Right cardiac atrium (tissue), 5 donors: ENCODE results near the gene ZNF146. TPM values are rescaled to one million over a fixed set of nuclear protein-coding genes. Genes with fewer than 3 reads are reported as not detected.
A peak's percentile ranks its signal among the peaks of the same experiment; 100 is the strongest.

Source experiments
- ATAC-seq, 2 donors: fragments of 200-7000 bp; cut with Tn5 transposase; one replicate each; pipeline versions ENCODE4 v1.8.0 to v1.9.1; 2020; ENCODE audit warnings: moderate library complexity in 2 of 2, mild to moderate bottlenecking in 1 of 2
- DNase-seq, 3 donors: peaks; one replicate each; pipeline ENCODE4 v3.0.0-alpha.2; 2020
- H3K27ac ChIP-seq: one replicate; pipeline ENCODE4 v1.5.1; 2013; ENCODE audit warnings: mild to moderate bottlenecking, low read length, control low read depth, moderate library complexity
- H3K27me3 ChIP-seq: one replicate; pipeline ENCODE4 v1.6.1; 2013; ENCODE audit not compliant: control insufficient read depth, insufficient read depth
- H3K4me1 ChIP-seq: one replicate; pipeline ENCODE4 v1.6.1; 2013; ENCODE audit warnings: low read length; ENCODE audit not compliant: control insufficient read depth, insufficient read depth
- H3K4me3 ChIP-seq: one replicate; pipeline ENCODE4 v1.5.1; 2013; ENCODE audit warnings: low read length, control low read depth
- H3K9me3 ChIP-seq: one replicate; pipeline ENCODE4 v1.6.1; 2013; ENCODE audit warnings: low read length; ENCODE audit not compliant: control insufficient read depth
- WGBS: extraction: QIAGEN DNeasy Blood & Tissue Kit; methylation state at CpG from one replicate; pipeline ENCODE4 v1.1.7; 2013; 5-methylcytosine and 5-hydroxymethylcytosine counted together
- intact Hi-C, 4 donors: fragments of 100-400 bp; cut with DNase I; formaldehyde crosslinking; loops; one replicate each; pipeline versions ENCODE4 v1.11.0 to v1.14.0; 2022 to 2023
- polyA plus RNA-seq: library from polyadenylated mRNA; stranded (reverse); fragments of 200-250 nt; gene quantifications from one replicate; pipeline ENCODE4 v1.2.3, GENCODE V29; 2013
- total RNA-seq, 4 donors: library from RNA; stranded (reverse); fragmentation: NEBNext Ultra II Directional; extraction: Animal tissue kit (Norgen Biotek cat#: 25700); gene quantifications; one replicate each; pipeline ENCODE4 v1.2.1, GENCODE V29; 2021
- donor health status: healthy with polysubstance abuse.
- donor health status: DM: no; HTN: yes; CAD: no.
- donor health status: DM: no; HTN: no; CAD: no.
- donor health status: DM: no; HTN: yes; CAD: no; lungs with severe emphysema.
- donor health status: DM: yes; HTN: yes; CAD: no.

The ZNF146 gene
- total and polyA plus RNA-seq, 5 donors: 18.8 to 45.8 (median 36.7) TPM

DNA sequence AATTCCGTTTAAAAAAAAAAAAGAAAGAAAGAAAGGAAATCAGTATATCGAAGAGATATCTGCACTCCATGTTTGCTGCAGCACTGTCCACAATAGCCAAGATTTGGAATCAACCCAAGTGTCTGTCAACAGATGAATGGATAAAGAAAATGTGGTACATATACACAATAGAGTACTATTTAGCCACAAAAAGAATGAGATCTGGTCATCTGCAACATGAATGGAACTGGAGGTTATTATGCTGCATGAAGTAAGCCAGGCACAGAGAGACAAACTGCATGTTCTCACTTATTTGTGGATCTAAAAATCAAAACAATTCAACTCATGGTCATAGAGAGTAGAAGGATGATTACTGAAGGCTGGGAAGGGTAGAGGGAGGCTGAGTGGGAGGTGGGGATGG lies 16.8 kb upstream of the ZNF146 start:
- Histone ChIP-seq H3K4me1 (no peaks in the 10 kb centered on the region), H3K4me3 (no peak overlapping the region), H3K9me3 (no peaks in the 10 kb centered on the region), H3K27me3 (no peaks in the 10 kb centered on the region), H3K27ac (no peak overlapping the region)
- intact Hi-C loops: no loop called here
- ATAC-seq (no peak), DNase-seq (no peak)
- WGBS: 61% methylated on average over 2 of the region's 2 CpGs

DNA sequence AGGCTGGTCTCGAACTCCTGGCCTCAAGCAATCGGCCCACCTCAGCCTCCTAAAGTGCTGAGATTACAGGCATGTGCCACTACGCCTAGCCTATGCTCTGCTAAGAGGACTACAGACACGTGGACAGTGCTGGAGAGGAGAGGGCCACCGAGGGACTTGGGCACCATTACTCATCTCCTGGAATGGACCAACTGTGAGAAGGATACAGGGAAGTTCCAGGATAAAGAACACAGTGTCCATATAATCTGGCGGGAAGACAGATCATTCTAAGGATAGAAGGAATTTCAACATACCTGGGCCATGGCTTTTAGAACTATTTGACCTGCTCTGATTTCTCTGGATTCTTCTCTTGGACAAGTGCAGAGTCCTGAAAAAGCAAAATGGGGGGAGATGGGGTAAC lies 13.2 kb upstream of the ZNF146 start:
- no peaks in the 10 kb centered on the region for H3K4me1 ChIP-seq
- no peaks in the 10 kb centered on the region for H3K27me3 ChIP-seq
- H3K27ac ChIP-seq: no peak overlapping the region
- no peak for DNase-seq
- 93% methylated on average over 6 of the region's 6 CpGs for WGBS
- H3K9me3 ChIP-seq: no peaks in the 10 kb centered on the region
- ATAC-seq: no peak
- H3K4me3 ChIP-seq: no peak overlapping the region
- intact Hi-C loops: no loop called here

DNA sequence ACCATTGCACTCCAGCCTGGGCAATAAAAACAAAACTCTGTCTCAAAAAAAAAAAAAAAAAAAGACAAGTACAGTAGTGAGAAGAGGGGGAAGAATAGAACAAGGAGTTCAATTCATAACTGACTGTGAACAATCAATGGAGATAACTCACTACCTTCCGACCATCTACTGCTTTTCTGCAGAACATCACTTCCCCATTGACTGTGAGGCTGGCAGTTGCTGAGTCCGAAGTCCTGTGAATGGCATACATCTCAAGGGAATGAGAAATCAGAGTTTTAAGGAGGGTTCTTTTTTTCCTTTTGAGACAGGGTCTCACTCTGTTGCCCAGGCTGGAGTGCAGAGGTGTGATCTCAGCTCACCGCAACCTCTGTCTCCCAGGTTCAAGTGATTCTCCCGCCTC lies 11.6 kb upstream of the ZNF146 start:
- no peaks in the 10 kb centered on the region for H3K4me1 ChIP-seq
- no peak overlapping the region for H3K27ac ChIP-seq
- WGBS: 98% methylated on average over 4 of the region's 4 CpGs
- H3K4me3 ChIP-seq: no peak overlapping the region
- DNase-seq: no peak
- no peaks in the 10 kb centered on the region for H3K27me3 ChIP-seq
- intact Hi-C loops: no loop called here
- H3K9me3 ChIP-seq: no peaks in the 10 kb centered on the region
- ATAC-seq: no peak

DNA sequence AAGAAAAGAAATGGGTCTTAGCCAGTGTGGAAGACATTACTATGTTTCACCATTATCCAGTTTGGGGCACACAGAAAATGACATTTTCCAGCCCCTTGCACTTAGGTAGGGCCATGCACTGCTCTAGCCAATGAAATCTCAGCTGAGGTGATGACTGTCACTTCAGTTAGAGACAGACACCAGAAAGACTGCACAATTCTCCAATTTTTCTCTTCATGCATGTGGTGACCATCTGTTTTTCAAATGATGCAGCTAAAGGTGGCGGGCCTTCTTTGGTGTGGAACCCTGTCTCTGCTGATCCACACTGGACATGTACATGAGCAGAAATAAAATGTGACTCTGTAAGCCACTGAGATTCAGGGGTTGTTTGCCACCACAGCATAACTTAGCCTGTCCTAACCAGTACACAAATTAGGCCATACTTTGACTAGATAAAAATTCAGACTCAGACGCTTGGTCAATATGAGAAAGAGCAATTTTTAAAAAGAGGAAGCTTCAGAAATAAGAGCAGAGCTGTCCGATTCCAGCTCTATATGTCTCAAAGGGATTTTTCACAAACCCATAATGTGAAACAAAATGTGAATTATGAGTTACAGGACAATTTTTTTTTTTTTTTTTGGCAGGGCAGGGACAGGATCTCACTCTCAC lies 7.2 kb upstream of the ZNF146 start:
- intact Hi-C loops: no loop called here
- Histone ChIP-seq H3K4me1 (no peaks in the 10 kb centered on the region), H3K27ac (no peak overlapping the region), H3K27me3 (no peaks in the 10 kb centered on the region), H3K9me3 (no peaks in the 10 kb centered on the region), H3K4me3 (no peak overlapping the region)
- ATAC-seq (no peak), DNase-seq (no peak)
- 94% methylated on average over 3 of the region's 3 CpGs for WGBS

DNA sequence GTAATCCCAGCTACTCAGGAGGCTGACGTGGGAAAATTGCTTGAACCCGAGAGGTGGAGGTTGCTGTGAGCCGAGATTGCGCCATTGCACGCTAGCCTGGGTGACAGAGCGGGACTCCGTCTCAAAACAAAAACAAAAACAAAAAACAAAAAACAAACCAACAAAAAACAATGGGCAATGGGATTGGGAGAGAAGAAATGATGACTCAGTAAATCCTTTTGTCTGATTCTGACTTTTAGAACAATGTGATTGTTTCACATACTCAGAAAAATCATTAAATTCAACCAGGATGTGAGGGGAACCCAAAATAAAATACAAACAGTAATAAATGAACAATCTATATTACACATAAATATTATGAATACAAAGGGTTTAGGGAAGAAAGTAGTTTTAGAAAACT lies 5.5 kb upstream of the ZNF146 start:
- Histone ChIP-seq H3K9me3 (no peaks in the 10 kb centered on the region), H3K27ac (no peak overlapping the region), H3K4me3 (no peak overlapping the region), H3K27me3 (no peaks in the 10 kb centered on the region), H3K4me1 (no peaks in the 10 kb centered on the region)
- no peak for ATAC-seq
- 98% methylated on average over 7 of the region's 7 CpGs for WGBS
- intact Hi-C loops: no loop called here
- no peak for DNase-seq

DNA sequence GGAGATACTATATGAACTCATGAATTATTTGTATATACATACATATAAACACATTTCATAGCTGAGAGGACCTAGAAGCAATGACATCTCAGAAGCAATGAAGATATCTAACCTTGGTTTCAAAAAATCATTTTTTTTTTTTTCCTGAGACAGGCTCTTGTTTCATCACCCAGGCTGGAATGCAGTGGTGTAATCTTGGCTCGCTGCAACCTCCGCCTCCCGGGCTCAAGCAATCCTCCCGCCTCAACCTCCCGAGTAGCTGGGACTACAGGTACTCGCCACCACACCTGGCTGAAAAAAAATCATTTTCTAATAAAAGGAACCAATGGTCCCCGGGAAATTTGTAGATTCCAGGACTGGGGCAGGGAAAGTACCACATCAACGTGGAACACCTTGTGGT lies 4.4 kb upstream of the ZNF146 start:
- 91% methylated on average over 8 of the region's 8 CpGs for WGBS
- no peaks in the 10 kb centered on the region for H3K27me3 ChIP-seq
- no peak for ATAC-seq
- DNase-seq: no peak
- intact Hi-C loops: no loop called here
- H3K9me3 ChIP-seq: no peaks in the 10 kb centered on the region
- H3K4me1 ChIP-seq: no peaks in the 10 kb centered on the region
- H3K27ac ChIP-seq: no peak overlapping the region
- no peak overlapping the region for H3K4me3 ChIP-seq

- no peaks in the 10 kb centered on the region for H3K27me3 ChIP-seq
- H3K4me3 ChIP-seq: no peak overlapping the region
- H3K9me3 ChIP-seq: no peaks in the 10 kb centered on the region
- intact Hi-C loops: no loop called here
- no peak overlapping the region for H3K27ac ChIP-seq
- DNase-seq (no peak), ATAC-seq (no peak)
- no peaks in the 10 kb centered on the region for H3K4me1 ChIP-seq
- WGBS: 89% methylated on average over 2 of the region's 2 CpGs
Observed at GRCh38 chr19:36212895-36213294, 2.0 kb upstream of the ZNF146 start.

GRCh38 chr19:36215276-36216123 lies 594 bp downstream of the ZNF146 start:
- intact Hi-C loops: no loop called here
- WGBS: under 1% methylated on average over 27 of the region's 27 CpGs
- Histone ChIP-seq H3K27me3 (no peaks in the 10 kb centered on the region), H3K9me3 (no peaks in the 10 kb centered on the region), H3K27ac (peak overlapping the region; percentile 76), H3K4me1 (no peaks in the 10 kb centered on the region), H3K4me3 (peak overlapping the region; percentile 79)
- no peak for DNase-seq
- no peak for ATAC-seq

GRCh38 chr19:36221474-36221873 lies 6.6 kb downstream of the ZNF146 start:
- Histone ChIP-seq H3K9me3 (no peaks in the 10 kb centered on the region), H3K27ac (no peak overlapping the region), H3K4me3 (no peak overlapping the region), H3K4me1 (peaks cover 1% of the 10 kb centered on the region), H3K27me3 (no peaks in the 10 kb centered on the region)
- WGBS: 93% methylated on average over 4 of the region's 4 CpGs
- DNase-seq (no peak), ATAC-seq (no peak)
- intact Hi-C loops: no loop called here

GRCh38 chr19:36222503-36222902 lies 7.6 kb downstream of the ZNF146 start:
- DNase-seq (no peak), ATAC-seq (no peak)
- intact Hi-C loops: no loop called here
- Histone ChIP-seq H3K27me3 (no peaks in the 10 kb centered on the region), H3K4me3 (no peak overlapping the region), H3K9me3 (no peaks in the 10 kb centered on the region), H3K27ac (no peak overlapping the region), H3K4me1 (peaks cover 1% of the 10 kb centered on the region)
- WGBS: 97% methylated on average over 4 of the region's 4 CpGs

GRCh38 chr19:36225219-36225892 lies 10.4 kb downstream of the ZNF146 start:
- Histone ChIP-seq H3K4me1 (peaks cover 1% of the 10 kb centered on the region), H3K27me3 (no peaks in the 10 kb centered on the region), H3K4me3 (no peak overlapping the region), H3K9me3 (no peaks in the 10 kb centered on the region), H3K27ac (no peak overlapping the region)
- 36% methylated on average over 5 of the region's 5 CpGs for WGBS
- ATAC-seq (no peak), DNase-seq (no peak)
- intact Hi-C loops: no loop called here
